Neural crest cell (in vitro differentiated cells): ENCODE measurements around the gene BCHE. TPM values are rescaled to one million over a fixed set of nuclear protein-coding genes. Genes with fewer than 3 reads are reported as not detected.
"Not testable (repeated sequence)": the region's sequence is repeated elsewhere in the genome, so short reads cannot be mapped to it uniquely, and the experiment has no call there.

Source experiments
- DNase-seq: peaks from one replicate; pipeline ENCODE4 v3.0.0; 2021; ENCODE audit warnings: low read depth, mixed read lengths, low spot score
- H3K27ac Mint-ChIP-seq: one replicate; pipeline ENCODE4 v1.8.0; 2021; ENCODE audit warnings: mild to moderate bottlenecking, mixed read lengths; ENCODE audit not compliant: unreplicated experiment
- H3K27me3 Mint-ChIP-seq: 2 replicates; pipeline ENCODE4 v1.8.0; 2021; ENCODE audit warnings: low read depth, mild to moderate bottlenecking, mixed read lengths
- H3K36me3 Mint-ChIP-seq: 2 replicates; pipeline ENCODE4 v1.8.0; 2021; ENCODE audit warnings: low read depth, mild to moderate bottlenecking, mixed read lengths
- H3K4me1 Mint-ChIP-seq: 2 replicates; pipeline ENCODE4 v1.8.0; 2021; ENCODE audit warnings: mixed read lengths
- H3K4me3 Mint-ChIP-seq: one replicate; pipeline ENCODE4 v1.8.0; 2021; ENCODE audit warnings: mild to moderate bottlenecking, mixed read lengths
- H3K9me3 Mint-ChIP-seq: 2 replicates; pipeline ENCODE4 v1.8.0; 2021; ENCODE audit warnings: mixed read lengths
- total RNA-seq: library from RNA; stranded (reverse); gene quantifications from 2 replicates; pipeline ENCODE4 v1.2.1, GENCODE V29; 2021
- TF ChIP-seq, protein P1 (sequence below): fragments of 200-600 bp; sonication (generic); conservative IDR thresholded peaks from 2 replicates; pipeline ENCODE4 v1.5.0; 2021; ENCODE audit warnings: antibody characterized with exemption, mild to moderate bottlenecking

The BCHE gene
- total RNA-seq, 1 donor from 2014 or later, result 45.2 TPM

GRCh38 chr3:165817160-165817709 lies 20.0 kb downstream of the BCHE start:
- no peak overlapping the region for H3K4me3 Mint-ChIP-seq
- no peak for DNase-seq
- H3K27me3 Mint-ChIP-seq, result no peaks in the 10 kb centered on the region
- no peaks in the 10 kb centered on the region for H3K4me1 Mint-ChIP-seq
- H3K36me3 Mint-ChIP-seq, result no peaks in the 10 kb centered on the region
- H3K27ac Mint-ChIP-seq, result no peak overlapping the region
- TF ChIP-seq, protein P1, sequence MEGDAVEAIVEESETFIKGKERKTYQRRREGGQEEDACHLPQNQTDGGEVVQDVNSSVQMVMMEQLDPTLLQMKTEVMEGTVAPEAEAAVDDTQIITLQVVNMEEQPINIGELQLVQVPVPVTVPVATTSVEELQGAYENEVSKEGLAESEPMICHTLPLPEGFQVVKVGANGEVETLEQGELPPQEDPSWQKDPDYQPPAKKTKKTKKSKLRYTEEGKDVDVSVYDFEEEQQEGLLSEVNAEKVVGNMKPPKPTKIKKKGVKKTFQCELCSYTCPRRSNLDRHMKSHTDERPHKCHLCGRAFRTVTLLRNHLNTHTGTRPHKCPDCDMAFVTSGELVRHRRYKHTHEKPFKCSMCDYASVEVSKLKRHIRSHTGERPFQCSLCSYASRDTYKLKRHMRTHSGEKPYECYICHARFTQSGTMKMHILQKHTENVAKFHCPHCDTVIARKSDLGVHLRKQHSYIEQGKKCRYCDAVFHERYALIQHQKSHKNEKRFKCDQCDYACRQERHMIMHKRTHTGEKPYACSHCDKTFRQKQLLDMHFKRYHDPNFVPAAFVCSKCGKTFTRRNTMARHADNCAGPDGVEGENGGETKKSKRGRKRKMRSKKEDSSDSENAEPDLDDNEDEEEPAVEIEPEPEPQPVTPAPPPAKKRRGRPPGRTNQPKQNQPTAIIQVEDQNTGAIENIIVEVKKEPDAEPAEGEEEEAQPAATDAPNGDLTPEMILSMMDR, result no peak
- no peaks in the 10 kb centered on the region for H3K9me3 Mint-ChIP-seq

DNA sequence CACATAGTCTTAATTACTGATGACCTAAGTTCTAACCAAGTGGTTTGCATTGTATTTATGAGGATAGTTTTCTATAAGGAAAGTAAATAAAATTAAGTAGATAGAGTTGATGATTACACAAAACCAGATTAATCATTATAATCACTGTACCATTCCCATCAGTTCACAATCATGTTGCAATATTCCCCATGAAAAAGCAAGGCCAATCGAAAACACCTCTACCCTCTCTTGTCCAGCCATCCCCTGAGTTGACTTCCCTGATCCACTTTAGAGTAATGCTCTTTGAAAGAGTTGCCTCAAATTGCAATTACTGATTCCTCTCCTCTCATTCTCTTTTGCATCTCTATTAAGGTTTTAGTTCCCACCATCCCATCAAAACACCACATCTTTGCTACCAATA lies 21.0 kb downstream of the BCHE start:
- H3K4me3 Mint-ChIP-seq, result no peak overlapping the region
- TF ChIP-seq, protein P1, result no peak

GRCh38 chr3:165815682-165816081 lies 21.5 kb downstream of the BCHE start:
- H3K36me3 Mint-ChIP-seq, result no peaks in the 10 kb centered on the region
- H3K9me3 Mint-ChIP-seq, result no peaks in the 10 kb centered on the region
- H3K27ac Mint-ChIP-seq, result no peak overlapping the region
- no peaks in the 10 kb centered on the region for H3K27me3 Mint-ChIP-seq
- no peak overlapping the region for H3K4me3 Mint-ChIP-seq
- H3K4me1 Mint-ChIP-seq, result peaks cover 4% of the 10 kb centered on the region
- TF ChIP-seq, protein P1, result no peak
- no peak for DNase-seq

More for the DNA sequence above, 21.0 kb downstream of the BCHE start:
- no peaks in the 10 kb centered on the region for H3K36me3 Mint-ChIP-seq
- no peak for DNase-seq
- no peaks in the 10 kb centered on the region for H3K27me3 Mint-ChIP-seq
- no peak overlapping the region for H3K27ac Mint-ChIP-seq
- no peaks in the 10 kb centered on the region for H3K9me3 Mint-ChIP-seq
- peaks cover 4% of the 10 kb centered on the region for H3K4me1 Mint-ChIP-seq

- peaks cover 4% of the 10 kb centered on the region for H3K4me1 Mint-ChIP-seq
Measured at GRCh38 chr3:165814380-165814779, 22.8 kb downstream of the BCHE start.

DNA sequence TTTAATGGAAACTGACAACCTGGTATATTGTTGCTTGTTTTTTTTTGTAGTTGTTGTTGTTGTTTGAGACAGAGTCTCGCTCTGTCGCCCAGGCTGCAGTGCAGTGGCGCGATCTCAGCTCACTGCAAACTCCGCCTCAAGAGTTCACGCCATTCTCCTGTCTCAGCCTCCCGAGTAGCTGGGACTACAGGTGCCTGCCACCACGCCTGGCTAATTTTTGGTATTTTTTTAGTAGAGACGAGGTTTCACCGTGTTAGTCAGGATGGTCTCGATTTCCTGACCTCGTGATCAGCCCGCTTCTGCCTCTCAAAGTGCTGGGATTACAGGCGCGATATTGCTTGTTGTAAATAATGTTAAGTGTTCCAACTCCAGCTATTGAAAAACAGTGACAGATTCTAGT lies 29.3 kb downstream of the BCHE start:
- not testable (repeated sequence) for H3K4me1 Mint-ChIP-seq, H3K36me3 Mint-ChIP-seq, DNase-seq, H3K27me3 Mint-ChIP-seq, H3K27ac Mint-ChIP-seq, H3K4me3 Mint-ChIP-seq, H3K9me3 Mint-ChIP-seq

More at GRCh38 chr3:165814380-165814779, 22.8 kb downstream of the BCHE start:
- Mint-ChIP-seq H3K36me3 (no peaks in the 10 kb centered on the region), H3K27ac (no peak overlapping the region), H3K4me3 (no peak overlapping the region), H3K27me3 (no peaks in the 10 kb centered on the region), H3K9me3 (no peaks in the 10 kb centered on the region)
- TF ChIP-seq, protein P1, result no peak
- DNase-seq, result no peak

DNA sequence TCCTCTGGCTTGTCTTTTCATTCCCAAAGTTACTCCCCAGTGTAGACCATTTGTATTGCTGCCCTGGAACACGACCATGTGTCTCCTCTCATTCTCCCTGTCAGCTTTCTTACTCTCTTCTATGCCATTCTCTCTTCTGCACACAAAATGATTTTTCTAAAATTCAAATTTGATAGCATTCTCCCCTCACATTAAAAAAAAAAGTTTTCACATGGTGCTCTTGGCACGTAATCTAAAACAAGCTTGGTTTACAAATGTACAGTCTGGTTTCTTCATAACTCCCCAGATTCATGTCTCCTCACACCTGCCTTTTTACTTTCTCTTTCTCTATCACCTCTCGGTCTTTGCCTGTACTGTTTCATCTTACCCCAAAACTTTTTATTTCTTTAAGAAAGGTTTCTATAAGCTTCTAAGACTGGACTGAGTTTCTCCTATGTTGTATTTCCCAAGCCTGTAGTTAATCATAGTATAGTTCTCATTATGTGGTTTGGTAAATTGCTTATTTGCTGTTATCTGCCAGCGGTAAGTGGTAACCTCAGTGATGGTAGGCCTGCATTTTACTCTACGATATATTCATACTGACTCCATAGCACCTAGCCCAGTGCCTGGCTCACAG lies 31.2 kb downstream of the BCHE start:
- Mint-ChIP-seq H3K4me1 (peaks cover 5% of the 10 kb centered on the region), H3K27ac (no peak overlapping the region), H3K36me3 (peaks cover 2% of the 10 kb centered on the region), H3K4me3 (no peak overlapping the region), H3K27me3 (no peaks in the 10 kb centered on the region), H3K9me3 (no peaks in the 10 kb centered on the region)
- DNase-seq, result no peak
- TF ChIP-seq, protein P1, result no peak
